Measurements from ENCODE around the gene EHD1. TPM values are rescaled to one million over a fixed set of nuclear protein-coding genes. Genes with fewer than 3 reads are reported as not detected.

The EHD1 gene
- total RNA-seq, 2 donors from 2014 or later = 39.7 to 43.8 TPM

DNA sequence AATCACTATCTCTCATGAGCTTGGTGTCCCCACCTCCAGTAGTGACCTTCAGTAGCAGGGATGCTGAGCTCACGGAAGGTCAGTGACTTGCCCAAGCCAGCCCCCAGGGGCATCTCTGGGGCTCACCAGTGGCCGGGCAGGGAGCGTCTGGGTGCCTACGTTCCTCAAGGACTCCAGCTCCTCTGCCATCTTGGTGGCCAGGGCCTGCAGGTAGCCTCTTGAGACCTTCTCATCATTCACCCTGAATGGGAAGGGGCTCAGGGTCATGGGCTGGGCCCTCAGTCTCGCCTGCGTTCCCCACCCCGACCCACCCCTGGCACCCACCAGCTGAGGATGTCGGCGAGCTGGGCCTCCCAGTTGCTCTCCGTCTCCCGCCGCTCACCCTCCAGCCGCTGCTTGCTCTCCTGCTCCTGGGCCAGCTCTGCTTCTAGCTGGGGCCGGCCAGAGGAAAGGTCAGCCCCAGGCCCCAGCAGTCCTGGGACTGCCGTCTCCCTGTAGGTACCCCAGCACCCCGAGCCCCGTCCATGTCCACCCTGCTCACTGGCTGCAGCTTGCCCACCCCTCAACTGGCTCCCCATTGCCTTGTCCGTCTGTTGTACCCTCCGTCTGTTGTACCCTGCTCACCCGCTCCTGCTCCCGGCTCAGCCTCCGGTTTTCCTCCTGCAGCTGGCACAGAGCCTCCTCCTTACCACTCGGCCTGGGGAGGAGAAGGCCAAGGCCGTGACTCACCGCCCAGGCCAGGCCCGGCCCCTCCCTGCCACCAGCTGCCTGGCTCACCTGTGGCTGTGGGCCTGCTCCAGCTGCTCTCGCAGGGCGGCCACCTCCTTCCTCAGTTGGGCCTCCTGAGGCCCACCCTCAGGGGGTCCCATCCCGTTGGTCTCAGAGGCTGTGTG is 43.5 kb downstream of the EHD1 start:
- no peaks in the 10 kb centered on the region for H3K4me1 Mint-ChIP-seq
- TF ChIP-seq, protein P1, sequence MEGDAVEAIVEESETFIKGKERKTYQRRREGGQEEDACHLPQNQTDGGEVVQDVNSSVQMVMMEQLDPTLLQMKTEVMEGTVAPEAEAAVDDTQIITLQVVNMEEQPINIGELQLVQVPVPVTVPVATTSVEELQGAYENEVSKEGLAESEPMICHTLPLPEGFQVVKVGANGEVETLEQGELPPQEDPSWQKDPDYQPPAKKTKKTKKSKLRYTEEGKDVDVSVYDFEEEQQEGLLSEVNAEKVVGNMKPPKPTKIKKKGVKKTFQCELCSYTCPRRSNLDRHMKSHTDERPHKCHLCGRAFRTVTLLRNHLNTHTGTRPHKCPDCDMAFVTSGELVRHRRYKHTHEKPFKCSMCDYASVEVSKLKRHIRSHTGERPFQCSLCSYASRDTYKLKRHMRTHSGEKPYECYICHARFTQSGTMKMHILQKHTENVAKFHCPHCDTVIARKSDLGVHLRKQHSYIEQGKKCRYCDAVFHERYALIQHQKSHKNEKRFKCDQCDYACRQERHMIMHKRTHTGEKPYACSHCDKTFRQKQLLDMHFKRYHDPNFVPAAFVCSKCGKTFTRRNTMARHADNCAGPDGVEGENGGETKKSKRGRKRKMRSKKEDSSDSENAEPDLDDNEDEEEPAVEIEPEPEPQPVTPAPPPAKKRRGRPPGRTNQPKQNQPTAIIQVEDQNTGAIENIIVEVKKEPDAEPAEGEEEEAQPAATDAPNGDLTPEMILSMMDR (conservative IDR thresholded peaks at IDR 0.05) = no peak
- Histone ChIP-seq H3K4me3 (ENCODE audit: low read length) (no peak overlapping the region), H3K27me3 (ENCODE audit: control insufficient read depth, insufficient read depth, low read length, poor library complexity, severe bottlenecking) (no peaks in the 10 kb centered on the region), H3K9me3 (ENCODE audit: control insufficient read depth, low read length) (no peaks in the 10 kb centered on the region), H3K9ac (ENCODE audit: extremely low read depth, low read length, poor library complexity, severe bottlenecking) (no peak overlapping the region), H3K4me1 (ENCODE audit: control insufficient read depth, insufficient read depth, low read length) (no peaks in the 10 kb centered on the region), H3K27ac (ENCODE audit: low read depth, low read length) (no peak overlapping the region), H3K36me3 (ENCODE audit: control insufficient read depth, insufficient read depth, low read length) (no peaks in the 10 kb centered on the region)
- H3K27ac Mint-ChIP-seq = no peak overlapping the region
- no peaks in the 10 kb centered on the region for H3K27me3 Mint-ChIP-seq (ENCODE audit: insufficient read depth)
- H3K36me3 Mint-ChIP-seq (ENCODE audit: low read depth) = peaks cover 4% of the 10 kb centered on the region
- no peaks in the 10 kb centered on the region for H3K9me3 Mint-ChIP-seq
- no peak overlapping the region for H3K4me3 Mint-ChIP-seq
- 90 to 92% methylated on average over 20 to 29 of the region's 29 CpGs for WGBS, 2 experiments (ENCODE audit: insufficient coverage in 1 of 2, insufficient read length in 1 of 2)
- DNase-seq = no peak

DNA sequence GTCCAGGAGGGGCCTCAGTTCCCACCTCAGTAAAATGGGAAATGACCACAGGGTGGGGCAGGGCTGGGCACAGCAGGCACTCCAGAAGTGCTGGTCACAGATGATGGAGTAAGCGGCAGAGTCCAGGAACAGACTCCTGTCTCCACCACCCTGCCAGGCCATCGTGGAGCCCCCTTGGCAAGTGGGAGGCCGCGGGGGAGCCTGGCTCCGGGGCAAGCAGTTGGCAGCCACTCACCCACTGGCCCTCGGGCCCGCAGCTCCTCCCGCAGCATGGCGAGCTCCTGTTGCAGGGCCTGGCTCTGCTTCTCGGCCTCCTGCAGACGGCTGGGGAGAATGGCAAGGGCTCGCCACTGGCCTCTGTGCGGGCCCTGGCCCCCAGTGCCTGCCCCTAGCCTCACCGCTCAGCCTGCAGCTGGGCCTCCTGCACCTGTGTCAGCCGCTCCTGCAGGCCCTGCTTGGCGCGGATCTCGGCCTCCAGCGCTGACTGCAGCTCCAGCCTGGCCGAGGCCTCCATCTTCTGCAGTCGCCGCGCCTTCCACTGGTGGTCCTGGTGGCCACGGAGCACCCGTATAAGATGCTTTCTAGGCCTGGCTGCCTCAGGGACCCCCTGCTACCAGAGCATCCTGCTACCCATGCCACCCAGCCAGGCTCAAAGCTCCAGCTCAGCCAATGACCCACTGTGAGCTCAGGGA is 44.2 kb downstream of the EHD1 start:
- H3K4me1 Mint-ChIP-seq = no peaks in the 10 kb centered on the region
- Histone ChIP-seq H3K9ac (ENCODE audit: extremely low read depth, low read length, poor library complexity, severe bottlenecking) (no peak overlapping the region), H3K27me3 (ENCODE audit: control insufficient read depth, insufficient read depth, low read length, poor library complexity, severe bottlenecking) (no peaks in the 10 kb centered on the region), H3K4me1 (ENCODE audit: control insufficient read depth, insufficient read depth, low read length) (no peaks in the 10 kb centered on the region), H3K27ac (ENCODE audit: low read depth, low read length) (no peak overlapping the region), H3K9me3 (ENCODE audit: control insufficient read depth, low read length) (no peaks in the 10 kb centered on the region), H3K4me3 (ENCODE audit: low read length) (no peak overlapping the region), H3K36me3 (ENCODE audit: control insufficient read depth, insufficient read depth, low read length) (no peaks in the 10 kb centered on the region)
- no peak overlapping the region for H3K27ac Mint-ChIP-seq
- no peaks in the 10 kb centered on the region for H3K27me3 Mint-ChIP-seq (ENCODE audit: insufficient read depth)
- H3K9me3 Mint-ChIP-seq = no peaks in the 10 kb centered on the region
- TF ChIP-seq, protein P1 (conservative IDR thresholded peaks at IDR 0.05) = no peak
- no peak overlapping the region for H3K4me3 Mint-ChIP-seq
- DNase-seq = no peak
- 91 to 92% methylated on average over 17 to 25 of the region's 25 CpGs for WGBS, 2 experiments (ENCODE audit: insufficient coverage in 1 of 2, insufficient read length in 1 of 2)
- H3K36me3 Mint-ChIP-seq (ENCODE audit: low read depth) = no peaks in the 10 kb centered on the region

DNA sequence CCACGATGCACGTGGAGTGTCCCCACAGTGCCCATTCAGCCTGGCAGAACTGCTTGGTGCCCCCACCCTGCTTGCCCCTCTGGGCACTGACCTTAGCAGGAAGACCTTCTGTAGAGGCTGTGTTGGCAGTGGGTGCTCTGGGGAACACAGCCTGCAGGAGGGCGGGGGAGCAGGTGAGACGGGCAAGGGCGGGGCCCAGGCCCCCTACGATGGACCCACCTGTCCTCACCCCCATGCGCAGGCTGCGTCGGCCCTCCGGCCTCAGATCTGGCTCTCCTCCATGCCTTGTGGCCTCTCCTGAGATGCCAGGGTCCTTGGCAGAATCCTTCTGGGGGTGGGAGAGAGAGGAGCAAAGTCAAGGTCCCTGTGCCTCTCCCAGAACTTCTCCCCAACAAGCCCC is 44.9 kb downstream of the EHD1 start:
- WGBS, 2 experiments (ENCODE audit: insufficient coverage in 1 of 2, insufficient read length in 1 of 2) = 95 to 97% methylated on average over 6 to 10 of the region's 10 CpGs
- no peak overlapping the region for H3K9ac ChIP-seq (ENCODE audit: extremely low read depth, low read length, poor library complexity, severe bottlenecking)
- Mint-ChIP-seq H3K36me3 (ENCODE audit: low read depth) (peaks cover 3% of the 10 kb centered on the region), H3K27ac (no peak overlapping the region), H3K4me3 (no peak overlapping the region), H3K9me3 (no peaks in the 10 kb centered on the region), H3K27me3 (ENCODE audit: insufficient read depth) (no peaks in the 10 kb centered on the region), H3K4me1 (no peaks in the 10 kb centered on the region)
- H3K4me1 ChIP-seq (ENCODE audit: control insufficient read depth, insufficient read depth, low read length) = no peaks in the 10 kb centered on the region
- H3K27ac ChIP-seq (ENCODE audit: low read depth, low read length) = no peak overlapping the region
- TF ChIP-seq, protein P1 (conservative IDR thresholded peaks at IDR 0.05) = no peak
- H3K27me3 ChIP-seq (ENCODE audit: control insufficient read depth, insufficient read depth, low read length, poor library complexity, severe bottlenecking) = no peaks in the 10 kb centered on the region
- DNase-seq = no peak
- H3K36me3 ChIP-seq (ENCODE audit: control insufficient read depth, insufficient read depth, low read length) = no peaks in the 10 kb centered on the region
- H3K4me3 ChIP-seq (ENCODE audit: low read length) = no peak overlapping the region
- H3K9me3 ChIP-seq (ENCODE audit: control insufficient read depth, low read length) = no peaks in the 10 kb centered on the region
